HG03442 (cell line): Measurements from ENCODE around the gene ERH.

Source experiments
- ATAC-seq: cut with Tn5 transposase; IDR thresholded peaks from one replicate; pipeline ENCODE4 v1.9.1; 2021; ENCODE audit warnings: mild to moderate bottlenecking, moderate library complexity; ENCODE audit not compliant: unreplicated experiment

ERH gene

DNA sequence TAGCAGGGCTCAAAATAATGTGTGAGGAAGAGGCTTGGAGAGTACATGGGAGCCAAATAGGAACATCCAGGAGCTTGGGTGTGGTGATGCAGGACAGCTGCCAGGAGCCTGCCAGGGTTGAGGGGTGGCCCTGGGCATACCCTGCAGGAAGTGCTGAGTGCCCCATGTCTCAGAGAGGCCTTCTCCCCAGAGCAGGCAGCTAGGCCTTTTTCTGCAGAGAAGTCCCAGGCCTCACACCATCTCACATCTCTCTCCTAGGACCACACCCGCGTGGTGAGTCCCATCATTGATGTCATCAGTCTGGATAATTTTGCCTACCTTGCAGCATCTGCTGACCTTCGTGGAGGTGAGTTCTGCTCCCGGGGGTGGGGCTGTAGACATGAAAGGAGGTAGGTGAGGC, 66.9 kb downstream of the ERH start:
- ATAC-seq: no peak
